ENCODE measurements around the gene GAMT. TPM values are rescaled to one million over a fixed set of nuclear protein-coding genes. Genes with fewer than 3 reads are reported as not detected.

The GAMT gene
- total RNA-seq, 5 donors from 2014 or later (not counting 1 experiment from before 2014, with no cell fraction given): 11.8 to 18.1 (median 13.7) TPM

- H3K27me3 ChIP-seq (replicated peaks in 1 of 2; ENCODE audit: control insufficient read depth in 2 of 2, extremely low read depth in 1 of 2, insufficient read depth in 2 of 2, low read length in 1 of 2): no peaks in the 10 kb centered on the region
- Mint-ChIP-seq H3K4me3 (no peak overlapping the region), H3K36me3 (peaks cover 35% of the 10 kb centered on the region), H3K9me3 (no peaks in the 10 kb centered on the region), H3K27me3 (no peaks in the 10 kb centered on the region), H3K4me1 (peaks cover 3 to 6% (median 3%) of the 10 kb centered on the region in 3 donors), H3K27ac (no peak overlapping the region)
- no peak for ATAC-seq (replicated peaks in 1 of 4)
- peaks cover 46 to 89% of the 10 kb centered on the region in 2 donors for H3K36me3 ChIP-seq (ENCODE audit: control insufficient read depth in 2 of 2, extremely low read depth in 1 of 2, insufficient read depth in 1 of 2, low read length in 1 of 2)
- no peak overlapping the region for H3K27ac ChIP-seq (ENCODE audit: low read length)
- H3K4me3 ChIP-seq (ENCODE audit: control insufficient read depth in 1 of 2, extremely low read depth in 1 of 2, low read length in 1 of 2): no peak overlapping the region
- POLR2A ChIA-PET: no interaction called here
- no peak for DNase-seq
- no peaks in the 10 kb centered on the region for H3K9me3 ChIP-seq
- CTCF ChIA-PET: no interaction called here
- 91% methylated on average over 24 of the region's 42 CpGs for WGBS (ENCODE audit: insufficient coverage)
- H3K4me1 ChIP-seq (ENCODE audit: control insufficient read depth in 1 of 2, extremely low read depth in 1 of 2, insufficient read depth in 2 of 2, low read length in 2 of 2): no peaks in the 10 kb centered on the region
Measured at GRCh38 chr19:1424192-1424955, 23.0 kb upstream of the GAMT start.

GRCh38 chr19:1423436-1424191 lies 22.3 kb upstream of the GAMT start:
- WGBS (ENCODE audit: insufficient coverage): 94% methylated on average over 33 of the region's 40 CpGs
- no peak overlapping the region for H3K4me3 ChIP-seq (ENCODE audit: control insufficient read depth in 1 of 2, extremely low read depth in 1 of 2, low read length in 1 of 2)
- no peaks in the 10 kb centered on the region for H3K9me3 ChIP-seq
- CTCF ChIA-PET: interaction anchor here in 1 of 2 donors (0.6 kb wide), 1 partner anchor 905 kb away, joined by 7 read pairs; no protein-coding TSS in a partner anchor
- POLR2A ChIA-PET: no interaction called here
- no peak for ATAC-seq (replicated peaks in 1 of 4)
- no peak for DNase-seq
- Mint-ChIP-seq H3K36me3 (peaks cover 40% of the 10 kb centered on the region), H3K9me3 (no peaks in the 10 kb centered on the region), H3K27me3 (no peaks in the 10 kb centered on the region), H3K27ac (no peak overlapping the region), H3K4me1 (peaks cover 3 to 6% (median 4%) of the 10 kb centered on the region in 3 donors), H3K4me3 (no peak overlapping the region)
- no peak overlapping the region for H3K27ac ChIP-seq (ENCODE audit: low read length)
- no peaks in the 10 kb centered on the region for H3K27me3 ChIP-seq (replicated peaks in 1 of 2; ENCODE audit: control insufficient read depth in 2 of 2, extremely low read depth in 1 of 2, insufficient read depth in 2 of 2, low read length in 1 of 2)
- H3K4me1 ChIP-seq (ENCODE audit: control insufficient read depth in 1 of 2, extremely low read depth in 1 of 2, insufficient read depth in 2 of 2, low read length in 2 of 2): no peaks in the 10 kb centered on the region
- peaks cover 53 to 89% of the 10 kb centered on the region in 2 donors for H3K36me3 ChIP-seq (ENCODE audit: control insufficient read depth in 2 of 2, extremely low read depth in 1 of 2, insufficient read depth in 1 of 2, low read length in 1 of 2)

- 94% methylated on average over 17 of the region's 24 CpGs for WGBS (ENCODE audit: insufficient coverage)
- Histone ChIP-seq H3K4me1 (ENCODE audit: control insufficient read depth in 1 of 2, extremely low read depth in 1 of 2, insufficient read depth in 2 of 2, low read length in 2 of 2) (peaks cover 0 to 3% of the 10 kb centered on the region in 2 experiments), H3K27me3 (replicated peaks in 1 of 2; ENCODE audit: control insufficient read depth in 2 of 2, extremely low read depth in 1 of 2, insufficient read depth in 2 of 2, low read length in 1 of 2) (no peaks in the 10 kb centered on the region), H3K4me3 (ENCODE audit: control insufficient read depth in 1 of 2, extremely low read depth in 1 of 2, low read length in 1 of 2) (no peak overlapping the region), H3K27ac (ENCODE audit: low read length) (no peak overlapping the region), H3K9me3 (no peaks in the 10 kb centered on the region), H3K36me3 (ENCODE audit: control insufficient read depth in 2 of 2, extremely low read depth in 1 of 2, insufficient read depth in 1 of 2, low read length in 1 of 2) (peaks cover 54 to 90% of the 10 kb centered on the region in 2 donors)
- H3K27me3 Mint-ChIP-seq: no peaks in the 10 kb centered on the region
- peaks cover 3 to 6% (median 5%) of the 10 kb centered on the region in 3 donors for H3K4me1 Mint-ChIP-seq
- ChIA-PET CTCF (no interaction called here), POLR2A (no interaction called here)
- H3K9me3 Mint-ChIP-seq: no peaks in the 10 kb centered on the region
- H3K4me3 Mint-ChIP-seq: no peak overlapping the region
- ATAC-seq (replicated peaks in 1 of 4) (no peak), DNase-seq (no peak)
- H3K27ac Mint-ChIP-seq: no peak overlapping the region
- peaks cover 40% of the 10 kb centered on the region for H3K36me3 Mint-ChIP-seq
Measured at GRCh38 chr19:1422943-1423342, 21.6 kb upstream of the GAMT start.

- H3K27me3 Mint-ChIP-seq: no peaks in the 10 kb centered on the region
- ChIA-PET CTCF (interaction anchor here in 1 of 2 donors (0.5 kb wide), 1 partner anchor 796 kb away, joined by 3 read pairs; no protein-coding TSS in a partner anchor), POLR2A (no interaction called here)
- Histone ChIP-seq H3K9me3 (no peaks in the 10 kb centered on the region), H3K4me3 (ENCODE audit: control insufficient read depth in 1 of 2, extremely low read depth in 1 of 2, low read length in 1 of 2) (no peak overlapping the region), H3K4me1 (ENCODE audit: control insufficient read depth in 1 of 2, extremely low read depth in 1 of 2, insufficient read depth in 2 of 2, low read length in 2 of 2) (peaks cover 0 to 7% of the 10 kb centered on the region in 2 experiments), H3K27ac (ENCODE audit: low read length) (no peak overlapping the region), H3K36me3 (ENCODE audit: control insufficient read depth in 2 of 2, extremely low read depth in 1 of 2, insufficient read depth in 1 of 2, low read length in 1 of 2) (peaks cover 54 to 91% of the 10 kb centered on the region in 2 donors), H3K27me3 (replicated peaks in 1 of 2; ENCODE audit: control insufficient read depth in 2 of 2, extremely low read depth in 1 of 2, insufficient read depth in 2 of 2, low read length in 1 of 2) (no peaks in the 10 kb centered on the region)
- WGBS (ENCODE audit: insufficient coverage): 87% methylated on average over 13 of the region's 16 CpGs
- H3K36me3 Mint-ChIP-seq: peaks cover 43% of the 10 kb centered on the region
- H3K4me1 Mint-ChIP-seq: peaks cover 8 to 11% (median 9%) of the 10 kb centered on the region in 3 donors
- no peak overlapping the region for H3K27ac Mint-ChIP-seq
- no peak overlapping the region for H3K4me3 Mint-ChIP-seq
- no peaks in the 10 kb centered on the region for H3K9me3 Mint-ChIP-seq
- ATAC-seq (replicated peaks in 1 of 4) (peak in 1 of 4 experiments; percentile 6), DNase-seq (no peak)
Measured at GRCh38 chr19:1422360-1422759, 21.0 kb upstream of the GAMT start.

- peaks cover 56 to 91% of the 10 kb centered on the region in 2 donors for H3K36me3 ChIP-seq (ENCODE audit: control insufficient read depth in 2 of 2, extremely low read depth in 1 of 2, insufficient read depth in 1 of 2, low read length in 1 of 2)
- H3K4me1 ChIP-seq (ENCODE audit: control insufficient read depth in 1 of 2, extremely low read depth in 1 of 2, insufficient read depth in 2 of 2, low read length in 2 of 2): peaks cover 0 to 12% of the 10 kb centered on the region in 2 experiments
- Mint-ChIP-seq H3K4me1 (peaks cover 12 to 14% (median 14%) of the 10 kb centered on the region in 3 donors), H3K27me3 (no peaks in the 10 kb centered on the region), H3K36me3 (peaks cover 44% of the 10 kb centered on the region), H3K9me3 (no peaks in the 10 kb centered on the region), H3K27ac (no peak overlapping the region), H3K4me3 (no peak overlapping the region)
- H3K27me3 ChIP-seq (replicated peaks in 1 of 2; ENCODE audit: control insufficient read depth in 2 of 2, extremely low read depth in 1 of 2, insufficient read depth in 2 of 2, low read length in 1 of 2): no peaks in the 10 kb centered on the region
- ATAC-seq (replicated peaks in 1 of 4) (peak in 1 of 4 experiments; percentile 3), DNase-seq (no peak)
- no peaks in the 10 kb centered on the region for H3K9me3 ChIP-seq
- WGBS (ENCODE audit: insufficient coverage): 93% methylated on average over 20 of the region's 22 CpGs
- no peak overlapping the region for H3K4me3 ChIP-seq (ENCODE audit: control insufficient read depth in 1 of 2, extremely low read depth in 1 of 2, low read length in 1 of 2)
- ChIA-PET POLR2A (no interaction called here), CTCF (interaction anchor here in 1 of 2 donors (0.5 kb wide), 1 partner anchor 796 kb away, joined by 3 read pairs; no protein-coding TSS in a partner anchor)
- no peak overlapping the region for H3K27ac ChIP-seq (ENCODE audit: low read length)
Measured at GRCh38 chr19:1421958-1422305, 20.6 kb upstream of the GAMT start.

- Mint-ChIP-seq H3K4me1 (peaks cover 17 to 19% (median 18%) of the 10 kb centered on the region in 3 donors), H3K27me3 (no peaks in the 10 kb centered on the region), H3K4me3 (no peak overlapping the region), H3K27ac (no peak overlapping the region), H3K36me3 (peaks cover 41% of the 10 kb centered on the region), H3K9me3 (no peaks in the 10 kb centered on the region)
- Histone ChIP-seq H3K9me3 (no peaks in the 10 kb centered on the region), H3K4me3 (ENCODE audit: control insufficient read depth in 1 of 2, extremely low read depth in 1 of 2, low read length in 1 of 2) (no peak overlapping the region), H3K27ac (ENCODE audit: low read length) (no peak overlapping the region), H3K36me3 (ENCODE audit: control insufficient read depth in 2 of 2, extremely low read depth in 1 of 2, insufficient read depth in 1 of 2, low read length in 1 of 2) (peaks cover 59 to 88% of the 10 kb centered on the region in 2 donors), H3K27me3 (replicated peaks in 1 of 2; ENCODE audit: control insufficient read depth in 2 of 2, extremely low read depth in 1 of 2, insufficient read depth in 2 of 2, low read length in 1 of 2) (no peaks in the 10 kb centered on the region), H3K4me1 (ENCODE audit: control insufficient read depth in 1 of 2, extremely low read depth in 1 of 2, insufficient read depth in 2 of 2, low read length in 2 of 2) (peaks cover 0 to 17% of the 10 kb centered on the region in 2 experiments)
- 97% methylated on average over 35 of the region's 37 CpGs for WGBS (ENCODE audit: insufficient coverage)
- ChIA-PET CTCF (no interaction called here), POLR2A (no interaction called here)
- DNase-seq (no peak), ATAC-seq (replicated peaks in 1 of 4) (peak in 1 of 4 experiments; percentile 11)
Measured at GRCh38 chr19:1421218-1421957, 20.0 kb upstream of the GAMT start.
